Left lung (tissue), 10 donors: Measurements from ENCODE around the gene CACNA1C. TPM values are rescaled to one million over a fixed set of nuclear protein-coding genes. Genes with fewer than 3 reads are reported as not detected.
A peak's percentile ranks its signal among the peaks of the same experiment; 100 is the strongest.

Experiments
- ATAC-seq: fragments of 200-7000 bp; cut with Tn5 transposase; one replicate; pipeline ENCODE4 v1.9.1; 2020; ENCODE audit warnings: moderate library complexity
- DNase-seq, 4 donors: peaks; one replicate each; pipeline ENCODE4 v3.0.0-alpha.2; 2013 to 2020
- H3K27ac ChIP-seq, 2 donors: fragments of 200-600 bp; sonication (generic) in 1 of 2; one replicate each; pipeline versions ENCODE4 v1.5.0 to v1.8.0; 2020 to 2021
- H3K27me3 ChIP-seq, 2 donors: fragments of 200-600 bp; sonication (generic) in 1 of 2; one replicate each; pipeline versions ENCODE4 v1.5.0 to v1.8.0; 2020 to 2021
- H3K36me3 ChIP-seq, 2 donors: fragments of 200-600 bp; sonication (generic) in 1 of 2; one replicate each; pipeline versions ENCODE4 v1.5.0 to v1.8.0; 2020 to 2021
- H3K4me1 ChIP-seq, 2 donors: fragments of 200-600 bp; one replicate each; pipeline ENCODE4 v1.8.0; 2021
- H3K4me3 ChIP-seq, 2 donors: fragments of 200-600 bp; sonication (generic) in 1 of 2; one replicate each; pipeline versions ENCODE4 v1.5.0 to v1.8.0; 2020 to 2021; ENCODE audit warnings: mild to moderate bottlenecking in 1 of 2
- H3K9me3 ChIP-seq, 2 donors: fragments of 200-600 bp; sonication (generic) in 1 of 2; one replicate each; pipeline versions ENCODE4 v1.5.0 to v1.8.0; 2020 to 2021
- intact Hi-C, 2 donors: fragments of 100-400 bp; cut with DNase I; formaldehyde crosslinking; loops; one replicate each; pipeline versions ENCODE4 v1.11.2 to v1.14.2; 2022
- polyA plus RNA-seq, 6 donors: library from polyadenylated mRNA; unstranded; fragments of 120-200 nt; gene quantifications; one replicate each; pipeline ENCODE4 v1.2.1, GENCODE V29; 2013; ENCODE audit not compliant: insufficient read length in 6 of 6
- total RNA-seq, 2 donors: library from RNA; stranded (reverse); fragmentation: NEBNext Ultra II Directional; extraction: Animal tissue kit (Norgen Biotek cat#: 25700); gene quantifications; one replicate each; pipeline ENCODE4 v1.2.1, GENCODE V29; 2021
- TF ChIP-seq, protein P1 (sequence below), 2 donors: fragments of 200-600 bp; sonication (generic) in 1 of 2; IDR thresholded peaks; one replicate each; pipeline versions ENCODE4 v1.5.0 to v1.8.0; 2021; ENCODE audit warnings: antibody characterized with exemption in 2 of 2
- donor health status: DM: no; HTN: yes; CAD: no.
- donor health status: DM: no; HTN: no; CAD: no.

CACNA1C gene
- total and polyA plus RNA-seq, 8 donors = 11.9 to 21.9 (median 14.2) TPM

DNA sequence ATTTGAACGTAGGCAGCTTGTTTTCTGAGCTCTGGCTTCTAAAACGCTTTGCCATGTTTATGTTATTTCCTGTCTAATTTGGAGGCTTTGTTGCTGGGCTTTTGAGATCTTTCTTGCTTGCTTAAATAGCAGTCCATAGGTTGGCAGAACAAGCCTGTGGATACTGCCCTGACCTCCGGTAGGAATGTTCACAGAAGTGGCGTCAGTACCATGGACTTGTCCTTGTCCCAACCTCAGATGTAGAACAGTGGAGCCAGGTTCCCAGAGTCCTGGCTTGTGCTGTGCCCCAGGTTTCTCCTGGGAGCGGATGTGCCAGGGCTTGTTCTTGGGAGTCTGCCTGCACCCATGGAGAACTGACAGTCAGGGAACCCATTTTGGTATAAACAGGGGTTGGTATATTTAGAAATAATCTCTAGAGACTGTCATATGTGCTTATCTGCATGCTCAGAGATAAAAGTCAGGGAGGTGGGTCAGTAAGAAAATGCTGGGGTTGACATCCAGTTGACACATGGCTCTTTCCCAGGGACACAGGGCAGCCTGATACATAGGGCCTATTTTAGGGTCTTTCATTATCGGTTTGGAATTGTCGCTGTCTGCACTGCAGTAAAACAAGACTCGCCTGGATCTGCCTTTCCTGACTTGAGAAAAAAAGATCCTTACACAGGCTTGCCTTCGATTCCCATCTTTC is 22.9 kb downstream of the CACNA1C start:
- peak overlapping the region in 1 of 2 donors; percentile 59 for H3K27ac ChIP-seq
- H3K27me3 ChIP-seq = no peaks in the 10 kb centered on the region
- TF ChIP-seq, protein P1, sequence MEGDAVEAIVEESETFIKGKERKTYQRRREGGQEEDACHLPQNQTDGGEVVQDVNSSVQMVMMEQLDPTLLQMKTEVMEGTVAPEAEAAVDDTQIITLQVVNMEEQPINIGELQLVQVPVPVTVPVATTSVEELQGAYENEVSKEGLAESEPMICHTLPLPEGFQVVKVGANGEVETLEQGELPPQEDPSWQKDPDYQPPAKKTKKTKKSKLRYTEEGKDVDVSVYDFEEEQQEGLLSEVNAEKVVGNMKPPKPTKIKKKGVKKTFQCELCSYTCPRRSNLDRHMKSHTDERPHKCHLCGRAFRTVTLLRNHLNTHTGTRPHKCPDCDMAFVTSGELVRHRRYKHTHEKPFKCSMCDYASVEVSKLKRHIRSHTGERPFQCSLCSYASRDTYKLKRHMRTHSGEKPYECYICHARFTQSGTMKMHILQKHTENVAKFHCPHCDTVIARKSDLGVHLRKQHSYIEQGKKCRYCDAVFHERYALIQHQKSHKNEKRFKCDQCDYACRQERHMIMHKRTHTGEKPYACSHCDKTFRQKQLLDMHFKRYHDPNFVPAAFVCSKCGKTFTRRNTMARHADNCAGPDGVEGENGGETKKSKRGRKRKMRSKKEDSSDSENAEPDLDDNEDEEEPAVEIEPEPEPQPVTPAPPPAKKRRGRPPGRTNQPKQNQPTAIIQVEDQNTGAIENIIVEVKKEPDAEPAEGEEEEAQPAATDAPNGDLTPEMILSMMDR (IDR thresholded peaks at IDR 0.05) = no peak
- ATAC-seq = no peak
- H3K9me3 ChIP-seq = peaks cover 0 to 11% of the 10 kb centered on the region in 2 donors
- no peak overlapping the region for H3K4me3 ChIP-seq
- no peaks in the 10 kb centered on the region for H3K36me3 ChIP-seq
- DNase-seq = peak in 2 of 4 donors; percentile 12 to 16
- peaks cover 0 to 4% of the 10 kb centered on the region in 2 donors for H3K4me1 ChIP-seq
- intact Hi-C loops = no loop called here

GRCh38 chr12:2076196-2076570 is 23.4 kb downstream of the CACNA1C start:
- H3K4me3 ChIP-seq = no peak overlapping the region
- intact Hi-C loops = no loop called here
- DNase-seq (peak in 2 of 4 donors; percentile 54 to 68), ATAC-seq (peak; percentile 56)
- no peaks in the 10 kb centered on the region for H3K27me3 ChIP-seq
- TF ChIP-seq, protein P1 (IDR thresholded peaks at IDR 0.05) = no peak
- H3K27ac ChIP-seq = peak overlapping the region in 1 of 2 donors; percentile 59
- peaks cover 0 to 4% of the 10 kb centered on the region in 2 donors for H3K4me1 ChIP-seq
- H3K36me3 ChIP-seq = no peaks in the 10 kb centered on the region
- peaks cover 0 to 8% of the 10 kb centered on the region in 2 donors for H3K9me3 ChIP-seq

DNA sequence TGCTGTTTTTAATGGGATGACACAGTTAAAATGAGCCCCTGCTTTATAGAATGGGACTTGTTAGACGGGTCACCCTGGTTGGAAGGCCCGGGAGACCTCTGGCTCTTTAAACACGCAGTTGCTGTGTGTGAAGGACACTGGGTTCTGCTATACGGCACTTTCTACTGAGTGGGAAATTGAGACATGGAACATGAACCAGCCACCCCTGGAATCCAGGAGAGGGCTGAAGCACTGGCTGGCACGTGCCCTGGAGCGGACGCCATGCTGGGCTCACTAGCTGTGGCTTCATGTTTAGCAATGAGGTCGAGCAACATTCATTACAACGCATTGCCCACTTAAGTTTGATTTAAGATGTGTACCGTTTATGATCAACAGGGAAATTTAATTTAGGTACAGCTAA is 23.9 kb downstream of the CACNA1C start:
- TF ChIP-seq, protein P1 (IDR thresholded peaks at IDR 0.05) = no peak
- intact Hi-C loops = no loop called here
- DNase-seq (no peak), ATAC-seq (no peak)
- peaks cover 0 to 4% of the 10 kb centered on the region in 2 donors for H3K4me1 ChIP-seq
- H3K36me3 ChIP-seq = no peaks in the 10 kb centered on the region
- H3K27ac ChIP-seq = peak overlapping the region in 1 of 2 donors; percentile 10
- peaks cover 0 to 3% of the 10 kb centered on the region in 2 donors for H3K9me3 ChIP-seq
- H3K27me3 ChIP-seq = no peaks in the 10 kb centered on the region
- H3K4me3 ChIP-seq = no peak overlapping the region

GRCh38 chr12:2080604-2081003 is 27.8 kb downstream of the CACNA1C start:
- H3K9me3 ChIP-seq = peaks cover 0 to 2% of the 10 kb centered on the region in 2 donors
- ATAC-seq = no peak

GRCh38 chr12:2082321-2082720 is 29.5 kb downstream of the CACNA1C start:
- intact Hi-C loops = no loop called here
- no peak overlapping the region for H3K27ac ChIP-seq
- no peak overlapping the region for H3K4me3 ChIP-seq
- H3K27me3 ChIP-seq = no peaks in the 10 kb centered on the region
- H3K4me1 ChIP-seq = no peaks in the 10 kb centered on the region
- ATAC-seq = no peak
- peaks cover 0 to 2% of the 10 kb centered on the region in 2 donors for H3K9me3 ChIP-seq
- TF ChIP-seq, protein P1 (IDR thresholded peaks at IDR 0.05) = no peak
- peak in 1 of 4 donors; percentile 63 for DNase-seq
- H3K36me3 ChIP-seq = no peaks in the 10 kb centered on the region

More at GRCh38 chr12:2080604-2081003, 27.8 kb downstream of the CACNA1C start:
- H3K36me3 ChIP-seq = no peaks in the 10 kb centered on the region
- no peaks in the 10 kb centered on the region for H3K27me3 ChIP-seq
- peaks cover 0 to 4% of the 10 kb centered on the region in 2 donors for H3K4me1 ChIP-seq
- intact Hi-C loops = no loop called here
- TF ChIP-seq, protein P1 (IDR thresholded peaks at IDR 0.05) = no peak
- H3K4me3 ChIP-seq = no peak overlapping the region
- H3K27ac ChIP-seq = no peak overlapping the region
- DNase-seq = no peak
